M059J (cell line): ENCODE measurements around the gene BCAP29. TPM values are rescaled to one million over a fixed set of nuclear protein-coding genes. Genes with fewer than 3 reads are reported as not detected.
A peak's percentile ranks its signal among the peaks of the same experiment; 100 is the strongest.
"Not testable (repeated sequence)": the region's sequence is repeated elsewhere in the genome, so short reads cannot be mapped to it uniquely, and the experiment has no call there.

Experiments used
- DNase-seq: peaks from one replicate; pipeline ENCODE4 v3.0.0-alpha.2; 2012; ENCODE audit warnings: low read depth
- total RNA-seq: library from RNA; depleted of rRNA; stranded (reverse); fragments of >200 nt; shearing (Covaris generic); gene quantifications from 2 replicates; pipeline ENCODE4 v1.2.3, GENCODE V29; 2014

BCAP29 gene
- total RNA-seq, 1 experiment from 2014 or later = 120 TPM

DNA sequence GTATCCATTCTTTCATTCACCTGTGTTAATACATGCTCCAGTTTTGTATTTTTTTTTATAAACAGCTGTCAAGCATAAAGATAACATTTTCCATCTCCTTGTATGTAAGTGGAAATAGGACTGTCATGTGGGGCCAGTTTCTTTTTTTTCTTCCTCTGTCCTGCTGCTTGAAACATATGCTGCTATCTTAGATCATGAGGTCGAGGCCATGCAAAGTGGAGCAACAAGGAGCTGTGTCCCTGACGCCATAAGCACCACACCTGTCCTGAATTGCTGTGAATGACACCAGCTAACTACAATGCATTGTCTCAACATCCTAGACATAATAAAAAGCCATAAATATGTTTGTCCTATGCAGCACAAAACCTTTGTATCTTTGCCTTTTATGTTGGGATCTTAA lies 42.8 kb downstream of the BCAP29 start:
- no peak for DNase-seq

DNA sequence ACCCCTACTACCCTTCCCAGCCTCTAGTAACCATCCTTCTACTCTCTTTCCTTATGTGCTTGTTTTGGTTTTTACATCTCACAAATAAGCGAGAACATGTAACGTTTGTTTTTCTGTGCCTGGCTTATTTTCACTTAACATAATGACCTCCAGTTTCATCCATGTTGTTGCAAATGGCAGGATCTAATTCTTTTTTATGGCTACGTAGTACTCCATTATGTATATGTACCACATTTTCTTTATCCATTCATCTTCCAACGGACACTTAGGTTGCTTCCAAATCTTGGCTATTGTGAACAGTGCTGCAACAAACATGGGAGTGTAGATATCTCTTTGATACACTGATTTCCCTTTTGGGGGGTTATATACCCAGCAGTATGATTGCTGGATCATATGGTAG lies 47.0 kb downstream of the BCAP29 start:
- DNase-seq = no peak

DNA sequence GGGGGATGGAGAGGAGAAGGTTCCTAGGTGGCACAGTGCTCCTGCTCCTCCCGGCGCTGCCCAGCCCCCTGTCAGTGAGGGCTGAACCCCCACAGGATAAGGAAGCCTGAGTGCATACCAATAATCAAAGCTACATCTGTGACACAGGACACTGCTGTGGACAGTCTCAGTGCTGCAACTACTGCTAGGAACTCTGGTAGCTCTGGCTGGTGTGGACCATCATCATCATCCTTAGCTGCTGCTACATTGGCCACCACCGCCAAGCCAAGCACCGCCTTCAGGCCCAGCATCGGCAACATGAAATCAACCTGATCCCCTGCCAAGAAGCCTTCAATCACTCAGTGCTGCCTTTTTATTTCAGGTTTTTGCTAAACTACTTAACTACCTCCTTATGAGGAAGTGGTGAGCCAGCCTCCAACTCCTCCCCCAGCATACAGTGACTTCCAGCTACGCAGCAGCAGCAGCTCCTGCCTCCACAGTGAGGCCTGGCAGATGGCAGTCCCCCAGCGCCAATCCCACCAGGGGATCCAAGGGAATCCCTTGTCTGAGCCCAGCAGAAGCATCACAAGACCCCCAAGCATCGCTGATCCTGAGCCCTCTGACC lies 48.5 kb downstream of the BCAP29 start:
- DNase-seq = no peak

DNA sequence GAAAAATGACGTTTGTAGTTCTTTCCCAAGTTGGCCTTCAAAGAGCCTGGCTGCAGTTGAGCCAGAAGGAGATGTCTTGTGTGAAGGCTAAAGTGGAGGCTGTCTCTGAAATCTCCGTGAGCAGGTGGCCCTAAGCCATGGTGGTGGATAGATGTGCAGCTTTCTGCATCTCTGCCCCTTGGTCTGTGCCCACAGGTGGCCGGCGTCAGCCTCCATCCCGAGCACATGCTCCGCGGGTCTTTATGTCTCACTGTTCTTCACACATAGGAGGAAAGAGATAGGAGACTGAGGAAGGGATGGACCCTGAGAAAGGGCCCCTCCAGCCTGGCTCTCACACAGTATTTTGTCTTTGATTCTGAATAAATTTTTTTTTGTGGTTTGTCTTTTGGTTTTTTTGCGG lies 50.3 kb downstream of the BCAP29 start:
- no peak for DNase-seq

DNA sequence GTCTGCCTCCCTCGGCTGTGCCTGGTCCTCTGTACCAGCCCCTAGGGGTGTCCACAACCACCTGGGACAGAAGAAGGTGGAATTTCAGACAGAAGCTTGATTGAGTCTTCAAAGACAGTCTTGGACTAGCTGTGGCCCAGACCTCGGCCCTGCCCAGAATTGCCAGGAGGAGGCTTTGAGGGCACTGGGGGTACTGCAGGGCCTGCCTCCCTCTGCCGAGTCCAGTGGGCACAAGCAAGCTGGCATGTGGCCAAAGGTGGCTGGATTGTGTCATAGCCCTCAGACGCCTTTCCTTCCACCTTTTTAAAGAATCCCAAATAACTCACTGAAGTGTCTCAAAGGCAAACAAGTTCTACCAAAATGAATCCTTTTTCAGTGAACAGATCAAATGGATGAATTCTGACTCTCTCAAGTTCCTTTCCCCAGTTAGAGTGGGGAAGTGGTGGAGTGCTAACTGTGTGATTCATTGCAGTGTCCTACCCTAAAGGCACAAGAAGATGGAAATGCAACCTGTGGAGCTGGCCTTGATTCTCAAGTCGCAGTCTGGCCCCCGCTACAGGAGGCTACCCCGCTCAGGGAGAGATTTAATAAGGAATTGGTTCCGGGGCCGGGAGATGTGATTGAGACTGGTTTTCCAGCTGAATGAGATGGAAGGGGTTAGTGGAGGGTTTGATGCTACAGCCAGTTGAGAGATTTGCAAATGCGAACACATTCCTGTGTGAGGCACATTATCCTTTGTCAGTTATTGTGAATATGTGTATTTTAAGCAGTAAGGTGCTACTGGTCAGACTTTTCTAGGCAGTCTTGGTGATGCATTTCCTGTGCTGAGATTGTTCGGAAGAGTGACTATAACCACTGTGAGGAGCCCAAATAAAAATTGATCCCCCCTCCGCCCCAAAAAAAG lies 51.8 kb downstream of the BCAP29 start:
- DNase-seq = no peak

DNA sequence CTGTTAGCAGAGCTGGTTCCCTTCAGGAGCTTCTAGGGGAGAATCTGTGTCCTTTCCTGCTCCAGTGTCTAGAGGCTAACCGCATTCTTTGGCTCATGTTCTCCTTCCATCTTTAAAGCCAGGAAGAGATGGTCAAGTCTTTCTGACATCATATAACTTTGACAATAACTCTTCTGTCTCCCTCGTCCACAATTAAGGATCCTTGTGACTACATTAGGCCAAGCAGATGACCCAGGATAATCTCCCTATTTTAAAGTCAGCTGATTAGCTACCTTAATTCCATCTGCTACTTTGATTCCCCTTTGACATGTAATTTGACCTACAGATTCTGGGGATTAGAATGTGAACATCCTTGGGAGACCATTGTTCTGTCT lies 52.4 kb downstream of the BCAP29 start:
- no peak for DNase-seq

DNA sequence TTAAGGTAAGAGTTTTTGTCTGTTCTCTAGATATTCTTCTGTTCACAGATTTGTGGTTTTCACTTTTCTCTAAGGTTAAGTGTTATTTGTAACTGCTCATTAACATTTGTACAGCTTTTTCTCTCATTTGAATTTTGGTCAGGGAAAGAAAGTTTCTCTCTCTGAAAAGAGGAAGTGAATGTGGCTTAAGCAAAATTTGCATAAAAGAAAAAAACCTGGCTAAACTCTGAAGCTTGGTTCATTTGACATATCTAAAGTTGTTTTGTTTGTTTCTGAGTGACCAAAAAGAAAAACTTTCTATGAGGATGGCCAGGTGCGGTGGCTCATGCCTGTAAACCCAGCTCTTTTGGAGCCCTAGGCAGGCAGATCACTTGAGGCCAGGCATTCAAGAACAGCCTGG lies 58.5 kb downstream of the BCAP29 start:
- DNase-seq = no peak

DNA sequence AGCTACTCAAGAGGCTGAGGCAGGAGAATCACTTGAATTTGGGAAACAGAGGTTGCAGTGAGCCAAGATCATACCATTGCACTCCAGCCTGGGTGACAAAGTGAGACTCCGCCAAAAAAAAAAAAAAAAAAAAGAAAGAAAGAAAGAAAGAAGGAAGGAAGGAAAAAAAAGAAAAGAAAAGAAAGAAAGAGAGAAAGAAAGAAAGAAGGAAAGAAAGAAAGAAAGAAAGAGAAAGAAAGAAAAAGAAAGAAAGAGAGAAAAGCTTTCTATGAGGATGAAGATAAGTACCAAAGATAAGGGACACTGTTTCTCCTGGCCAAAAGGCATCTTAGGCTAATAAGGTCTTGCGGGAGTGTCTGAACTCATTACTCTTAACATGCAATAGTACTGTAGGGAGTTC lies 59.0 kb downstream of the BCAP29 start:
- not testable (repeated sequence) for DNase-seq

DNA sequence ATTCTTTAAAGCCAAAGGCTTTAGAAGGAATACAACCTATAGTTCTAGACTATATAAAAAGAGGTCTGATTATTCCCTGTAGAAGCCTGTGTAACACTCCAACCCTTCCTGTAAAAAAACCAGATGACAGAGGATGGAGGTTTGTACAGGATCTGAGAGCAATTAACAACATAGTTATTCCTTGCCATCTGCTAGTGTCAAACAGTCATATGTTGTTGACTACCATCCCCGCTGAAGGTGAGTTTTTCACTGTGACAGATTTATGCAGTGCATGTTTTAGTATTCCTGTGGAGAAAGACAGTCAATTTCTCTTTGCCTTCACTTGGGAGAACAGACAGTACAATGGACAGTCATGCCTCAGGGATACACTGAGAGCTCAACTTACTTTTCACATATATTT lies 61.6 kb downstream of the BCAP29 start:
- no peak for DNase-seq

DNA sequence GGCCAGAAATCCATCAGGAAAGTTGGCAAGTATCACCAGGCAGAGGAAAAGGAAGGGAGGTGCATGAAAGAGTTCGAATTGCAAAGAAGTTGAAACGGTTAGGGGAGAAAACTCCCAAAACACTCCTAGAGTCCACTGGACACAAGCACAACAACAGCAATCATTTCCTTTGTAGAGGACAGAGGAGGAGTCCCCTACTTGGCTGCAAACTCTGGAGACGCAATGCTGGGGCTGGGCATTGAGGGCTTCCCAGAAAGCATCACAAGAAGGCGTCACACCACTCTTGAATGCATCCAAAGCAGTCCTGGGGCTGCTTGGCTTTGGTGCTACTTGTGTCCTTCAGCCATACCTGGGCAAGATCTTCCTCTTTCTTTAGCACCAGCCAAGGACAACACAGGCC lies 62.5 kb downstream of the BCAP29 start:
- no peak for DNase-seq

DNA sequence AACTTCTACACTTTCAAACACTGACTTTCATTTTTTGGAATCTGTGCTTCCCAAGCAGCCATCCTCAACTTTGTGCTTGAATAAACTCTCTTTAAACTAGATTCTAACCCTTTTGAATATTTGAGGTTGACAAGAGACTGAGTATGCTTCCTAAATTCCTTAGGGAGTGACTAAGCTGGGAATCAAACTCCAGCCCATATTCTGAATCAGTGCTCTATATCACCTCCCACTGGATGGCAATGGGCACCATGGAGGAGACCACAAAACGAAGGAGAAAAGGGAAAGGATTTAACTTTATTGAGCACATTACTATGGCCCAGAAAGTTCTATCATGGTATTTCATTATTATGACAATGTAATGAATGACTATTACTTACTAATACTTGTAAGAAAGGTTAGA lies 63.4 kb downstream of the BCAP29 start:
- DNase-seq = peak; percentile 82

DNA sequence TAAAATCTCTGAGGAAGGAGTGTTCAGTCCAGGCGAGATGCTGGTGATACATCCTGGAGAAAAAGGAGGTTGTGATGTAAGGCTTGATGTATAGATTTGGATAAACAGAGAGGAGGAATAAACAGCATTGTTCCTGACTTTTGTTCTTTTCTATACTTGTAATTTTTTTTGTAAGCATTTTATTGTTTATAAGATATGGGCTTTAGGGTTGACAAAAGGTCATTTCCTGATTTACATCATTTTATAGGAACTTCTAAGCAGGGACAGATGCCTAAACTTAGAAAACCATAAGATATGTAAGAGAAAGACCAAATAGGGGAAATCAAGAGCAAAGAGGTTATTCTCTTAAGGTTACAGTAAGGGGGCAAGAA lies 63.9 kb downstream of the BCAP29 start:
- no peak for DNase-seq

DNA sequence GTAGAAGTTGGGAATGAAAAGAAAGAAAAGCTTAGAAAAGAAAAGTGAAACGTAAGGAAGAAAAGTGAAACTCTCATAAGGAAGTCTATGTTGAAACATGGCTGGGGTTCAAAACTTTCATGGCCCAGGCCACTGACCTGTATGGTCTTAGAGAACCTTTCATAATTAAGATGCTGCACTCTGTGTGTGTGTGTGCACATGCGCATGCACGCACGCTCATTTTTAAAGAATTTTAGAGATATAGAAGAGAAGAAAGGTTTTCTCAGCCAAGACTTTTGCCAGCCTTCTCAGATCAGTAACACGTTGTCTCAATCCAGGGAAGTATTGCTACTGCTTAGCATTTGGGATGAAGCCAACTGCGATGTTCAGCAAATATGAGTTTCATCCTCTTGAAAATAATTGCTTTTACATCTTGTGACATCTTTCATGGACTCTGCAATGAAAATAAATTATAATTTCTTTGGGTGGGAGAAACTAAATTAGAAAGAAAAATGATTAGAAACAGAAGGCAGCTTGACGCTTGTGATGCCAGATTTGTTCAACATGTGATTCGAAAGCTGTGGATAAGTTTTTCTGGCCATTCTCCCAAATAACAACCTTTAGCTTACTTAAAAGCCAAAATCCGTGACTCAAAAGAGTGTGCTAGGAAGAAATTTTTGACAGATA lies 64.4 kb downstream of the BCAP29 start:
- DNase-seq = no peak

DNA sequence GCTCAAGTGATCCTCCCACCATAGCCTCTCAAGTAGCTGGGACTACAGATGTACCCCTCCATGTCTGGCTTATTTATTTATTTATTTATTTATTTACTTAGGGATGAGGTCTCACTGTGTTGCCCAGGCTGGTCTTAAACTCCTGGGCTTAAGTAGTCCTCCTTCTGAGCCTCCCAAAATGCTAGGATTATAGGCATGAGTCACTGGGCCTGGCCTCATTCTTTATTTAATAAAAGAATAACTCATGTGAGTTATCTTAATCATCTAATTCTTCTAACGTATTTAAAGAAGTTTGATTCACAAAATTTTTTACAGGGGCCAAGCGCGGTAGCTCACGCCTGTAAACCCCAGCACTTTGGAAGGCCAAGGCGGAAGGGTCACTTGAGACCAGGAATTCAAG lies 72.6 kb downstream of the BCAP29 start:
- DNase-seq = peak; percentile 18

DNA sequence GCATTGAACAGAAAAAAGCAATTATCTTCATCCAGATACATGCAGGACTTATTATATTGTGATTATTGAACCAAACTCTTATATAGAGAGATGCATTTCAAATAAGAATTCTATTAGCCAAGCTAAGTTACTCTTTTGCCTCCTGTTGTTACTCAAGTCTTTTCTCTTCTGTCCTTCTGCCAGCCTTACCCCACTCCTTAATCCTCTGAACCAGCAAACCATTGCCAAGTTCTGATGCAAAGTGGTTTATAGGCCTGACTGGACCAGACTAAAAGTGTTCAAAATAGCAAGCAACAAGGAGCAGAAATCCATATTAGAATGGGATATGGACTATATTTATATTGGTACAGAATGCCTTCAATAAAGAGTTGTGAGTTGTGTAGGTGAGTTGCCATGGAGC lies 78.4 kb downstream of the BCAP29 start:
- DNase-seq = no peak

DNA sequence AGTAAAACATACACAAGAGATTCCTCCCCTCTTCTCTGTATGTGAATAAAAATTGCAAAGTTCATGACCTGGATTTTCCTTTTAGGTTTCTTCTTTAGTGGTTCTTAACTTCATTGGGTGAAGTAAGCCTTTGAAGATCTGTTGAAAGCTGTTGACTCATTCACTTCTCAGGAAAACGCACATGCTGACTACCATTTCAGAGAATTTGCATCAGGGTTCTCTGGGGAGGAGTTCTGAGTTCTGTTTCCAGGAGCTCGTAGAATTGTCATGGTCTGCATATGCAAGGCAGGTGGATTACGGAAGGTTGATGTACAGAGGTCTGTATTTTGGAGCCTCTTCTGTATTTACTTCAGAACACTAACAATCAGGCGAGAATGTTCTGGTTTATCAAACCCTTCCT lies 79.6 kb downstream of the BCAP29 start:
- peak; percentile 78 for DNase-seq

DNA sequence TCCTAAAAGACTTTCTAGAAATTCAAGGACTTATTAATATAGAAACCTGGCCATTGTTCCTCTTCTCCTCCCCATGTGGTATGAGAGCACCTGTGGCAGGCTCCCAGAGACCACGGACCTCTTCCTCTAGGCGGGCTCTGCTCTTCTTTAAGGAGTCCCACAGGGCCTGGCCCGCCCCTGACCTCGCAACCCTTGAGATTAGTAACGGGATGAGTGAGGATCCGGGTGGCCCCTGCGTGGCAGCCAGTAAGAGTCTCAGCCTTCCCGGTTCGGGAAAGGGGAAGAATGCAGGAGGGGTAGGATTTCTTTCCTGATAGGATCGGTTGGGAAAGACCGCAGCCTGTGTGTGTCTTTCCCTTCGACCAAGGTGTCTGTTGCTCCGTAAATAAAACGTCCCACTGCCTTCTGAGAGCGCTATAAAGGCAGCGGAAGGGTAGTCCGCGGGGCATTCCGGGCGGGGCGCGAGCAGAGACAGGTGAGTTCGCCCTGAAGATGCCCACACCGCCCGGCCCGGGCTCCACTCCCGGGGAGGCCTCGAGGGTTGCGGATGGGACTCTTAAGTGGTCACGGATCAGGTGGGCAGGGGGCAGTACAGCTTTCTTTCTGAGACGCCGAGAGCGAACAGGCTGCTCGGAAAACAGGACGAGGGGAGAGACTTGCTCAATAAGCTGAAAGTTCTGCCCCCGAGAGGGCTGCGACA lies 80.5 kb downstream of the BCAP29 start, which contains the start of gene SLC26A4:
Gene SLC26A4, plus strand, starts transcription at position 448 of the 700 bp plus-strand sequence. CDS start 814 bp downstream, outside the sequence.
- no peak for DNase-seq

DNA sequence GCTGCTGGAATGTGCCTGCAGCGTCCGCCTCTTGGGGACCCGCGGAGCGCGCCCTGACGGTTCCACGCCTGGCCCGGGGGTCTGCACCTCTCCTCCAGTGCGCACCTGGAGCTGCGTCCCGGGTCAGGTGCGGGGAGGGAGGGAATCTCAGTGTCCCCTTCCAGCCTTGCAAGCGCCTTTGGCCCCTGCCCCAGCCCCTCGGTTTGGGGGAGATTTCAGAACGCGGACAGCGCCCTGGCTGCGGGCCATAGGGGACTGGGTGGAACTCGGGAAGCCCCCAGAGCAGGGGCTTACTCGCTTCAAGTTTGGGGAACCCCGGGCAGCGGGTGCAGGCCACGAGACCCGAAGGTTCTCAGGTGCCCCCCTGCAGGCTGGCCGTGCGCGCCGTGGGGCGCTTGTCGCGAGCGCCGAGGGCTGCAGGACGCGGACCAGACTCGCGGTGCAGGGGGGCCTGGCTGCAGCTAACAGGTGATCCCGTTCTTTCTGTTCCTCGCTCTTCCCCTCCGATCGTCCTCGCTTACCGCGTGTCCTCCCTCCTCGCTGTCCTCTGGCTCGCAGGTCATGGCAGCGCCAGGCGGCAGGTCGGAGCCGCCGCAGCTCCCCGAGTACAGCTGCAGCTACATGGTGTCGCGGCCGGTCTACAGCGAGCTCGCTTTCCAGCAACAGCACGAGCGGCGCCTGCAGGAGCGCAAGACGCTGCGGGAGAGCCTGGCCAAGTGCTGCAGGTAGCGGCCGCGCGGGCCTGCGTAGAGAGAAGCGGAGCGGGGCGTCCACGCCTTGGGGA lies 81.2 kb downstream of the BCAP29 start:
- peak; percentile 67 for DNase-seq

DNA sequence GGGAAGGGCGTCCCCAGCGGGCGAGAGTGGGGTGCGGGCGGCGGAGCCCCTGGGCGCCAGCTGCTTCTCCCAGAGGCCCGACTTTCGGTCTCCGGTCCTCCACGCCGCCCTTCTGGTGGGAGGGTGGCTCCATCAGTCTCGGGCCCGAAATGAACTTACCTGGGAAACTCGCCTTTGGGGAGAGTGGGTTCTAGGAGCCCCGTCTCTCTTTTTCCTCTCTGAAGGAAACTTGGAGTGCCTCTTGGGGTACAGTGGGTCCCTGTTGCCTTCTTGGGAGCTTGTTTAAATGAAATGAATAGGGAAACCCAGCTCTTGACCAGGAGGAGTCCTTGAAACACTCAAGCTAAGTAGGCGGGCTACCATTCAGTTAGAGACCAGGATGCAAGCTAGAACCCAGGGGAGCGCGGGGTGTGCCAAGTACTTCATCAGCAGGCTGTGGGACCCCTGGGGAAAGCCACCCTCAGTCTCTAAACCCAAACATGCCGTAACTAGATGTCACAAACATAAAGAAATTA lies 81.9 kb downstream of the BCAP29 start:
- DNase-seq = no peak

DNA sequence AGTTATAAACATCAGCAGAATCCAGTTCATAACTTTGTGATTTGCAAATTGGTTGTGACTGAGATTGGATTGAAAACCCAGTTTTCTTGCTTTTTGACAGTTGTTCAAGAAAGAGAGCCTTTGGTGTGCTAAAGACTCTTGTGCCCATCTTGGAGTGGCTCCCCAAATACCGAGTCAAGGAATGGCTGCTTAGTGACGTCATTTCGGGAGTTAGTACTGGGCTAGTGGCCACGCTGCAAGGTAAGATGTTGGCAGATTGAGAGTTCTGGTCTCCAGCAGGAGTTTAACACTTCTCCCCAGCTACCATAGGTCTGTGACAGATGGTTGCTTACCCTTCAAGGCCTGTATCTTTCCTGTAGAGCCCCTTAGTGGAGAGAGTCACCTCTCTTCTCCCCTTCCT lies 83.2 kb downstream of the BCAP29 start:
- DNase-seq = no peak

DNA sequence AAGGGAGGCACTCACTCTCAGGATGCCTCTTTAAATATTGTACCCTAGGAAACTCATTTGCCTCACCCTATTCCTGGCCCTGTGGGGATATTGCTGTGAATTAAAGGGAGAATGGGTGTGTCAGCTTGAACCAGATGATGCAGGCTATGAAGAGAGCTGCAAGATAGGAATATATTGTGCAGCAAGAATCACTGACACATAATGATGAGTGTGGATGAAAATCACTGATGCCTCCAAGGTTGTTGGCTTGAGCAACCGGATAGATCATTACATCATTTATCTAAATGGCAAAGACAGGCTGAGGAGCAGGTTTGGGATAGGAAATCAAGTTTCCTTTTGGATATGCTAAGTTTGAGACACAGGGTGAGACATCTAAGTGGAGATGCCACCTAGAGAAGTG lies 86.7 kb downstream of the BCAP29 start:
- no peak for DNase-seq
